Stimulated activated effector memory CD8-positive, alpha-beta T cell treated with anti-CD3 and anti-CD28 coated beads, Interleukin-12 subunit alpha, Interleukin-12 subunit beta, amount 100 ng/mL, for 72 hours (primary cell): ENCODE data around the gene ZG16B.

ENCODE experiments used
- ATAC-seq: fragments of 150-1000 bp; cut with Tn5 transposase; 2 replicates; pipeline ENCODE4 v1.10.0; 2021
- DNase-seq, 2 donors: peaks; one replicate each; pipeline ENCODE4 v3.0.0; 2021 to 2022; ENCODE audit warnings: low spot score in 2 of 2
- H3K27ac Mint-ChIP-seq: one replicate; pipeline ENCODE4 v1.8.0; 2022; ENCODE audit warnings: mild to moderate bottlenecking, mixed read lengths
- H3K36me3 Mint-ChIP-seq: one replicate; pipeline ENCODE4 v1.8.0; 2022; ENCODE audit warnings: mild to moderate bottlenecking, mixed read lengths
- H3K4me1 Mint-ChIP-seq: one replicate; pipeline ENCODE4 v1.8.0; 2022; ENCODE audit warnings: mixed read lengths
- H3K4me3 Mint-ChIP-seq: one replicate; pipeline ENCODE4 v1.8.0; 2022; ENCODE audit warnings: mild to moderate bottlenecking, mixed read lengths
- H3K9me3 Mint-ChIP-seq: one replicate; pipeline ENCODE4 v1.8.0; 2022; ENCODE audit warnings: mixed read lengths

Gene ZG16B

GRCh38 chr16:2829501-2830354 lies at the start of gene ZG16B:
ZG16B (plus strand) TSS chr16:2830303; CDS start chr16:2830442, 139 bp downstream.
- ATAC-seq (peak; percentile 31), DNase-seq (no peak)
- Mint-ChIP-seq H3K9me3 (no peaks in the 10 kb centered on the region), H3K27ac (peak within 1 kb of the TSS; percentile 65), H3K36me3 (no peaks in the 10 kb centered on the region), H3K4me3 (no peak within 1 kb of the TSS), H3K4me1 (no peaks in the 10 kb centered on the region)

GRCh38 chr16:2782583-2783351 lies 47.3 kb upstream of the ZG16B start:
- Mint-ChIP-seq H3K36me3 (peaks cover 4% of the 10 kb centered on the region), H3K4me3 (no peak overlapping the region), H3K9me3 (no peaks in the 10 kb centered on the region), H3K27ac (no peak overlapping the region), H3K4me1 (peaks cover 44% of the 10 kb centered on the region)
- DNase-seq (no peak), ATAC-seq (no peak)

- Mint-ChIP-seq H3K4me3 (peak overlapping the region; percentile 82), H3K27ac (peak overlapping the region; percentile 14), H3K9me3 (no peaks in the 10 kb centered on the region)
These were observed 46.3 kb upstream of the ZG16B start for GRCh38 chr16:2783581-2784357.

GRCh38 chr16:2784358-2785100 lies 45.6 kb upstream of the ZG16B start:
- Mint-ChIP-seq H3K9me3 (no peaks in the 10 kb centered on the region), H3K4me1 (peaks cover 33% of the 10 kb centered on the region), H3K36me3 (no peaks in the 10 kb centered on the region), H3K4me3 (peak overlapping the region; percentile 82), H3K27ac (peak overlapping the region; percentile 78)
- no peak for DNase-seq
- no peak for ATAC-seq

More at GRCh38 chr16:2783581-2784357, 46.3 kb upstream of the ZG16B start:
- no peak for DNase-seq
- no peaks in the 10 kb centered on the region for H3K36me3 Mint-ChIP-seq
- no peak for ATAC-seq
- H3K4me1 Mint-ChIP-seq = peaks cover 35% of the 10 kb centered on the region

GRCh38 chr16:2785101-2785991 lies 44.8 kb upstream of the ZG16B start:
- peak in 1 of 2 donors; percentile 36 for DNase-seq
- H3K27ac Mint-ChIP-seq = peak overlapping the region; percentile 78

GRCh38 chr16:2786061-2786825 lies 43.9 kb upstream of the ZG16B start:
- Mint-ChIP-seq H3K9me3 (no peaks in the 10 kb centered on the region), H3K4me3 (peak overlapping the region; percentile 82), H3K27ac (no peak overlapping the region), H3K4me1 (peaks cover 24% of the 10 kb centered on the region), H3K36me3 (no peaks in the 10 kb centered on the region)
- ATAC-seq (no peak), DNase-seq (no peak)

More at GRCh38 chr16:2785101-2785991, 44.8 kb upstream of the ZG16B start:
- peaks cover 31% of the 10 kb centered on the region for H3K4me1 Mint-ChIP-seq
- H3K4me3 Mint-ChIP-seq = peak overlapping the region; percentile 82
- peak; percentile 75 for ATAC-seq
- H3K36me3 Mint-ChIP-seq = no peaks in the 10 kb centered on the region
- no peaks in the 10 kb centered on the region for H3K9me3 Mint-ChIP-seq

GRCh38 chr16:2786826-2787151 lies 43.3 kb upstream of the ZG16B start:
- Mint-ChIP-seq H3K27ac (no peak overlapping the region), H3K36me3 (no peaks in the 10 kb centered on the region), H3K9me3 (no peaks in the 10 kb centered on the region), H3K4me3 (peak overlapping the region; percentile 82), H3K4me1 (peaks cover 24% of the 10 kb centered on the region)
- no peak for ATAC-seq
- no peak for DNase-seq

- ATAC-seq (no peak), DNase-seq (no peak)
- Mint-ChIP-seq H3K4me1 (peaks cover 24% of the 10 kb centered on the region), H3K36me3 (no peaks in the 10 kb centered on the region), H3K27ac (no peak within 1 kb of the TSS), H3K4me3 (peak within 1 kb of the TSS; percentile 82), H3K9me3 (no peaks in the 10 kb centered on the region)
These were observed 42.7 kb upstream of the ZG16B start, which contains the start of gene PRSS33 for GRCh38 chr16:2787406-2787805. PRSS33 (minus strand) TSS chr16:2787560; CDS start chr16:2786547, 1,013 bp downstream.

GRCh38 chr16:2787961-2788360 lies 42.1 kb upstream of the ZG16B start:
- ATAC-seq (no peak), DNase-seq (no peak)
- Mint-ChIP-seq H3K9me3 (no peaks in the 10 kb centered on the region), H3K27ac (no peak overlapping the region), H3K36me3 (no peaks in the 10 kb centered on the region), H3K4me1 (peaks cover 24% of the 10 kb centered on the region), H3K4me3 (no peak overlapping the region)

- H3K9me3 Mint-ChIP-seq = no peaks in the 10 kb centered on the region
These were observed 39.5 kb upstream of the ZG16B start for GRCh38 chr16:2790631-2791030.

GRCh38 chr16:2791174-2791573 lies 38.9 kb upstream of the ZG16B start:
- Mint-ChIP-seq H3K4me3 (no peak overlapping the region), H3K9me3 (no peaks in the 10 kb centered on the region), H3K27ac (no peak overlapping the region), H3K36me3 (no peaks in the 10 kb centered on the region), H3K4me1 (peaks cover 11% of the 10 kb centered on the region)
- ATAC-seq = no peak
- no peak for DNase-seq

More at GRCh38 chr16:2790631-2791030, 39.5 kb upstream of the ZG16B start:
- no peaks in the 10 kb centered on the region for H3K36me3 Mint-ChIP-seq
- ATAC-seq = no peak
- no peak overlapping the region for H3K27ac Mint-ChIP-seq
- H3K4me3 Mint-ChIP-seq = no peak overlapping the region
- peaks cover 16% of the 10 kb centered on the region for H3K4me1 Mint-ChIP-seq
- DNase-seq = no peak

GRCh38 chr16:2792940-2793339 lies 37.2 kb upstream of the ZG16B start:
- H3K9me3 Mint-ChIP-seq = no peaks in the 10 kb centered on the region
- no peaks in the 10 kb centered on the region for H3K36me3 Mint-ChIP-seq
- H3K27ac Mint-ChIP-seq = no peak overlapping the region
- DNase-seq = no peak
- H3K4me3 Mint-ChIP-seq = no peak overlapping the region
- ATAC-seq = no peak
- H3K4me1 Mint-ChIP-seq = no peaks in the 10 kb centered on the region

GRCh38 chr16:2795395-2796143 lies 34.5 kb upstream of the ZG16B start:
- DNase-seq (no peak), ATAC-seq (no peak)
- Mint-ChIP-seq H3K36me3 (no peaks in the 10 kb centered on the region), H3K27ac (no peak overlapping the region), H3K4me1 (no peaks in the 10 kb centered on the region), H3K9me3 (no peaks in the 10 kb centered on the region), H3K4me3 (no peak overlapping the region)
